Karpas-422 (cell line): Measurements from ENCODE around the gene GNAQ. TPM values are rescaled to one million over a fixed set of nuclear protein-coding genes. Genes with fewer than 3 reads are reported as not detected.

Experiments used
- DNase-seq: peaks from one replicate; pipeline ENCODE4 v3.0.0-alpha.2; 2015
- H2AFZ ChIP-seq: fragments of 200-600 bp; sonication (generic); 2 replicates; pipeline ENCODE4 v1.6.1; 2014; ENCODE audit warnings: antibody characterized with exemption, low read length, mixed read lengths
- H3K27ac ChIP-seq: fragments of 200-600 bp; sonication (generic); 2 replicates; pipeline ENCODE4 v1.5.1; 2014; ENCODE audit warnings: mild to moderate bottlenecking, low read length, moderate library complexity
- H3K27me3 ChIP-seq: fragments of 200-600 bp; sonication (generic); 2 replicates; pipeline ENCODE4 v1.6.1; 2014; ENCODE audit warnings: low read length, mixed read lengths
- H3K36me3 ChIP-seq: fragments of 200-600 bp; sonication (generic); 2 replicates; pipeline ENCODE4 v1.6.1; 2014; ENCODE audit warnings: low read length, mixed read lengths; ENCODE audit not compliant: insufficient read depth
- H3K4me1 ChIP-seq: fragments of 200-600 bp; sonication (generic); 2 replicates; pipeline ENCODE4 v1.6.1; 2014; ENCODE audit warnings: mild to moderate bottlenecking, low read length, mixed read lengths
- H3K4me2 ChIP-seq: fragments of 200-600 bp; sonication (generic); 2 replicates; pipeline ENCODE4 v1.6.1; 2014; ENCODE audit warnings: low read length, low read depth, mild to moderate bottlenecking; ENCODE audit not compliant: poor library complexity, severe bottlenecking
- H3K4me3 ChIP-seq: fragments of 200-600 bp; sonication (generic); 2 replicates; pipeline ENCODE4 v1.5.1; 2014; ENCODE audit warnings: mild to moderate bottlenecking, antibody characterized with exemption, low read length, mixed read lengths
- H3K79me2 ChIP-seq: fragments of 200-600 bp; sonication (generic); 2 replicates; pipeline ENCODE4 v1.6.1; 2014; ENCODE audit warnings: mild to moderate bottlenecking, low read length, mixed read lengths
- H3K9ac ChIP-seq: fragments of 200-600 bp; sonication (generic); 2 replicates; pipeline ENCODE4 v1.6.0; 2014; ENCODE audit warnings: low read length
- H3K9me2 ChIP-seq: fragments of 200-600 bp; sonication (generic), shearing (Covaris generic); replicated peaks from 2 replicates; pipeline ENCODE4 v1.6.0; 2014; ENCODE audit warnings: mild to moderate bottlenecking, low read length, moderate library complexity; ENCODE audit not compliant: insufficient read depth
- H3K9me3 ChIP-seq: fragments of 300-700, 200-600 bp; sonication (generic); 2 replicates; pipeline ENCODE4 v1.6.1; 2014; ENCODE audit warnings: low read length, mixed read lengths
- H4K20me1 ChIP-seq: fragments of 200-600 bp; sonication (generic); 2 replicates; pipeline ENCODE4 v1.6.1; 2014; ENCODE audit warnings: mild to moderate bottlenecking, antibody characterized with exemption, low read length, low read depth; ENCODE audit not compliant: insufficient read depth
- total RNA-seq: library from RNA; depleted of rRNA; stranded (reverse); fragments of >200 nt; shearing (Covaris generic); gene quantifications from 2 replicates; pipeline ENCODE4 v1.2.3, GENCODE V29; 2014; ENCODE audit warnings: low replicate concordance

GNAQ gene
- total RNA-seq, 1 experiment from 2014 or later, result not detected

DNA sequence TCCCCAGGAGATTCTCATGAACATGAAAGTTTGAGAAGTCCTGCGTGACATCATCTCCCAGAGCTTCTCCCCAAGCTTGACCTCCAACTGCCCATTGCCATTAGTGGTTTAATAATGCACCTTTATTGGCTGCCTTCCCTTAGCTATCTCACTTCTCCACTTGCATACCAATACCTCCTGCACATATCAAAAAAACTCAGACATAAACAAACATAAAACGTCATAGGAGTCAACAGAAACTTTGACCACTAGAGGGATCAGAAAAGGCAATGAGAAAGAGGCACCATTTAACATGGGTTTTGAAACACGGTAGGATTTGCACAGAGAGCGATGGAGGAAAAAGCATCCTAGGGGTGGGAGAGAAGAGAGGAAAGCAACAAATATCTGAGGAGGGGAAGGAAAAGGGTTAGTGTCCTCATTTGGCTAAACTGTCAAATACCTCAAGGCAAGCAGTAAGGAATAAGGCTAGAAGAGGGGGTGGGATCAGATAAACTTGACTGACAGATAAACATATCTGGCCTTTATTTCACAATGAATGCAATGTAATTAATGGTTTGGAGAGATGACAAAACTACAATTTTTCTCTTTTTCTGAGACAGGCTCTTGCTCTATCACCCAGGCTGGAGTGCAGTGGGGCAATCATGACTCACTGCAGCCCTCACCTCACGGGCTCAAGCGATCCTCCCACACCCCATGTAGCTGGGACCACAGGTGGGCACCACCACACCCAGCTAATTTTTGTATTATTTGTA is 27.0 kb downstream of the GNAQ start:
- no peak overlapping the region for H2AFZ ChIP-seq

GRCh38 chr9:78003730-78004129 is 27.9 kb downstream of the GNAQ start:
- no peaks in the 10 kb centered on the region for H3K79me2 ChIP-seq

More for the DNA sequence above, 27.0 kb downstream of the GNAQ start:
- no peak overlapping the region for H3K4me2 ChIP-seq
- H4K20me1 ChIP-seq, result 0 out of 2 replicates have a peak, but pooled peaks cover 3% of the 10 kb centered on the region
- H3K9me2 ChIP-seq, result no peaks in the 10 kb centered on the region
- H3K27ac ChIP-seq, result no peak overlapping the region
- H3K4me1 ChIP-seq, result peaks cover 9% of the 10 kb centered on the region
- no peaks in the 10 kb centered on the region for H3K27me3 ChIP-seq
- H3K4me3 ChIP-seq, result no peak overlapping the region
- no peak overlapping the region for H3K9ac ChIP-seq
- H3K79me2 ChIP-seq, result no peaks in the 10 kb centered on the region
- no peaks in the 10 kb centered on the region for H3K9me3 ChIP-seq
- H3K36me3 ChIP-seq, result no peaks in the 10 kb centered on the region
- DNase-seq, result peak; percentile 53

DNA sequence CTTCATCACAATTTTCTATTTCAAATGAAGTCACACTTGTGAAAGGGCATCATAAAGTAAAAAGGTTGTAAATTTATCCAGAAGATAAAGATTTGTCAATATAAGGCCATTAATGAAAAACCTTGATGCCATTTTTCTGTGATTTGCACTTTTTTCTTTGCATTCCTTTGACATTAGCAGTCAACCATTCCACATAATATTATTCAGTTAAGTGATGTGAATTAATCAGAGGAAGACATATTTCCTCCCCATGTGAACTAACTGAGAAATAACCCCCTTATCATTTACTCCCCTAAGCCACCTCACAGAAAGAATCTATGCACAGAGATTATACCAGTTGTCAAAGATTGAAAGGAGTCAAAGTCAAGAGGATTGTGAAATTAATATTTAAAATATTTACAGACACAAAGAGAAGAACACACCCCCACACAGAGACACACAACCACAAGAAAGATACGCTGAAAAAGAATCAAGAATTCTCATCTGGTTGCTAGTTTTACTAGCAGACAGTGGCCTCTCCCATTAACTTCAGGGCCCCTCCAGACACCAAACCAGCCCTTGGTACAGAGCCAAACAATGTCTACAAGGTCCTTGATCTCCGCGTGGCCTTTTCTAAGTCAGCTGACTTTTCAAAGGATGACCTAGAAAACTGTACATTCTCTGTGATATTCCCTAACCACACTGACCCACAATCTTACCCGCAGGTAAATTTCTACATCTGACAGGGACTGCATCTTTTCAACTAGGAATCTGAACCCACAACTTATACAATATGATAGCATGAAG is 29.5 kb downstream of the GNAQ start:
- no peak for DNase-seq
- no peak overlapping the region for H3K27ac ChIP-seq
- H3K4me1 ChIP-seq, result peaks cover 34% of the 10 kb centered on the region
- no peak overlapping the region for H3K4me2 ChIP-seq
- H3K36me3 ChIP-seq, result no peaks in the 10 kb centered on the region
- H3K9ac ChIP-seq, result no peak overlapping the region
- no peak overlapping the region for H3K4me3 ChIP-seq
- 0 out of 2 replicates have a peak, but pooled peaks cover 3% of the 10 kb centered on the region for H4K20me1 ChIP-seq
- no peak overlapping the region for H2AFZ ChIP-seq
- H3K9me2 ChIP-seq, result no peaks in the 10 kb centered on the region
- H3K27me3 ChIP-seq, result no peaks in the 10 kb centered on the region
- no peaks in the 10 kb centered on the region for H3K9me3 ChIP-seq
- no peaks in the 10 kb centered on the region for H3K79me2 ChIP-seq

More at GRCh38 chr9:78003730-78004129, 27.9 kb downstream of the GNAQ start:
- no peaks in the 10 kb centered on the region for H3K36me3 ChIP-seq
- no peaks in the 10 kb centered on the region for H3K27me3 ChIP-seq
- H2AFZ ChIP-seq, result no peak overlapping the region
- H3K9me2 ChIP-seq, result no peaks in the 10 kb centered on the region
- DNase-seq, result no peak
- H3K4me3 ChIP-seq, result no peak overlapping the region
- H3K9me3 ChIP-seq, result no peaks in the 10 kb centered on the region
- H3K4me2 ChIP-seq, result no peak overlapping the region
- no peak overlapping the region for H3K27ac ChIP-seq
- H3K9ac ChIP-seq, result no peak overlapping the region
- 0 out of 2 replicates have a peak, but pooled peaks cover 3% of the 10 kb centered on the region for H4K20me1 ChIP-seq
- H3K4me1 ChIP-seq, result peaks cover 18% of the 10 kb centered on the region

- Histone ChIP-seq H3K9ac (no peak overlapping the region), H3K4me2 (no peak overlapping the region), H4K20me1 (no peaks in the 10 kb centered on the region; the same call in 1 of the 2 replicates), H3K4me1 (peaks cover 53% of the 10 kb centered on the region), H3K27ac (no peak overlapping the region), H3K27me3 (no peaks in the 10 kb centered on the region), H3K36me3 (no peaks in the 10 kb centered on the region), H3K4me3 (no peak overlapping the region), H3K9me2 (no peaks in the 10 kb centered on the region), H3K79me2 (no peaks in the 10 kb centered on the region), H2AFZ (no peak overlapping the region), H3K9me3 (no peaks in the 10 kb centered on the region)
- DNase-seq, result no peak
These were observed 31.4 kb downstream of the GNAQ start for GRCh38 chr9:78000221-78000620.

DNA sequence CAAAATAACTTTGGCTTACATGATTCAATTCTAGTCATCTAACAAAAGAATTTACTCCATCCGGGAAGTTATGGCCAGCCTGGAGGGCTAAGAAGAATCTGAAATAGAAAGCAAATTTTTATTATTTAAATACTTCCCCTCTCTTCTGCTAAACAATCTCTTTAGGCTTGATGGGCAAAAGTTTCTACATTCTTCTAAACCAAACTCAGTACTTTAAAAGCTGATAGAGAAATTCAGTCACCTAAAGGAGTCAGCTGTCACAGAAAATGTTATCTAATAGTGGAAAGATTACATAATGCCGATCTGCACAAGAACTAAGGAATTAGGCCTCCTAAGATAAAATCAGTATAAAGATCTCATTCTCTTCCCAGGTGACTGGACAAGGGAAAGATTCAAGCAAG is 32.4 kb downstream of the GNAQ start:
- H3K36me3 ChIP-seq, result no peaks in the 10 kb centered on the region
- H3K27me3 ChIP-seq, result no peaks in the 10 kb centered on the region
- no peak overlapping the region for H3K27ac ChIP-seq
- H3K4me1 ChIP-seq, result peaks cover 63% of the 10 kb centered on the region
- H3K9me2 ChIP-seq, result no peaks in the 10 kb centered on the region
- H3K9me3 ChIP-seq, result no peaks in the 10 kb centered on the region
- no peak overlapping the region for H3K4me3 ChIP-seq
- no peak for DNase-seq
- no peak overlapping the region for H3K4me2 ChIP-seq
- no peaks in the 10 kb centered on the region for H3K79me2 ChIP-seq
- H3K9ac ChIP-seq, result no peak overlapping the region
- H4K20me1 ChIP-seq, result no peaks in the 10 kb centered on the region; the same call in 1 of the 2 replicates
- no peak overlapping the region for H2AFZ ChIP-seq

GRCh38 chr9:77997611-77998284 is 33.9 kb downstream of the GNAQ start:
- H3K4me2 ChIP-seq, result peak overlapping the region; percentile 78
- no peak overlapping the region for H2AFZ ChIP-seq
- no peaks in the 10 kb centered on the region for H3K36me3 ChIP-seq
- no peaks in the 10 kb centered on the region for H3K27me3 ChIP-seq
- no peaks in the 10 kb centered on the region for H3K79me2 ChIP-seq
- DNase-seq, result peak; percentile 97
- peaks cover 65% of the 10 kb centered on the region for H3K4me1 ChIP-seq
- no peaks in the 10 kb centered on the region for H3K9me3 ChIP-seq
- peak overlapping the region; percentile 4 for H3K9ac ChIP-seq
- H3K4me3 ChIP-seq, result peak overlapping the region; percentile 56
- no peaks in the 10 kb centered on the region for H3K9me2 ChIP-seq
- peak overlapping the region; percentile 55 for H3K27ac ChIP-seq
- no peaks in the 10 kb centered on the region; the same call in 1 of the 2 replicates for H4K20me1 ChIP-seq

DNA sequence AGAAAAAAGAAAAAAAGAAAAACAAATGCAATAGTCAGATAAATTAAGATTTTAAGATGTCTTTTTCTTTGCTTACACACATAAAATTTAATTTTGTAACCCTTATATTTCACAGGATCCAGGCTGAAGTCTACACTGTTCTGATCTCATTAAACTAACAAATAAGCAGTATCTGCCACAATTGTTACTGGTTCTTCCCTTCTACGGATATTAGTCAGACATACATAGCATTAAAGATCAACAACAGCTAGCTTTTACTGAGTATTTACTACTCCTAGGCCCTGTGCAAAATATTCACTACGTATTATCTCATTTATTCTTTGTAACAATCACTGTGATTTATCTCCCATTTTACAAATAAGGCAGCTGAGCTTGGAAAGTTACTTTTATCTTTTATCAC is 34.9 kb downstream of the GNAQ start:
- DNase-seq, result no peak
- Histone ChIP-seq H3K9ac (no peak overlapping the region), H3K27ac (peak overlapping the region; percentile 55; the same call in 1 of the 2 replicates), H3K79me2 (no peaks in the 10 kb centered on the region), H2AFZ (no peak overlapping the region), H3K4me1 (peaks cover 65% of the 10 kb centered on the region), H4K20me1 (no peaks in the 10 kb centered on the region; the same call in 1 of the 2 replicates), H3K9me3 (no peaks in the 10 kb centered on the region), H3K27me3 (no peaks in the 10 kb centered on the region), H3K36me3 (no peaks in the 10 kb centered on the region), H3K4me3 (peak overlapping the region; percentile 56), H3K9me2 (no peaks in the 10 kb centered on the region), H3K4me2 (peak overlapping the region; percentile 78)

DNA sequence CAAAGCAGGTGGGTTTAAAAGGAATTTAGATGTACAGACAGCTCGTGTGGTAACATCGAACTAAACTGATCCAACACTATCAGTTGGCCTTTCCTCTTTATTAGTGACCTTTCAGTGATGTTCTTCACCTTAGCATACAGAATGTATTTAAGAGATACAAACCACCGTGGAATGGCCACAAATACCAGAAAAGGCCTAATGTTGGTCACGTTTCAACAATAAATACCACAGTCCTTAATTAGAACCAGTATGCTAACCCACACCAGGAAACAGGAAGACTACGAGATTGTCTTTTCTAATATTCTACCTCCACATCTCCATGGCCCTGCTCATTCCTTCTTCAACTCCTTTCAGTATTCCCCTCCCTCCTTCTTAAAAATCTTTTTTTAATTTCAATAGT is 40.4 kb downstream of the GNAQ start:
- Histone ChIP-seq H3K9me3 (no peaks in the 10 kb centered on the region), H3K27ac (no peak overlapping the region), H3K27me3 (no peaks in the 10 kb centered on the region), H3K9ac (no peak overlapping the region), H3K36me3 (no peaks in the 10 kb centered on the region), H2AFZ (no peak overlapping the region), H4K20me1 (no peaks in the 10 kb centered on the region; the same call in 1 of the 2 replicates), H3K4me1 (peaks cover 22% of the 10 kb centered on the region), H3K4me3 (no peak overlapping the region), H3K4me2 (no peak overlapping the region), H3K9me2 (no peaks in the 10 kb centered on the region), H3K79me2 (no peaks in the 10 kb centered on the region)
- no peak for DNase-seq
